PC-9 (cell line): Measurements from ENCODE around the gene ZSCAN5B. TPM values are rescaled to one million over a fixed set of nuclear protein-coding genes. Genes with fewer than 3 reads are reported as not detected.

Experiments
- BruUV-seq: library from RNA; stranded (reverse); fragments of 400-500 nt; replicated peaks from 2 replicates; lab custom pipeline; 2021; lab: Mats Ljungman, UMichigan
- CTCF ChIA-PET: fragments of 300-600 bp; sonication (Branson Sonifier 250); formaldehyde crosslinking; loops from one replicate; lab custom pipeline; 2022; ENCODE audit warnings: antibody characterized with exemption; lab: Charles Lee
- POLR2A ChIA-PET: fragments of 300-600 bp; sonication (Branson Sonifier 250); formaldehyde crosslinking; loops from one replicate; lab custom pipeline; 2022; ENCODE audit warnings: antibody characterized with exemption; ENCODE audit not compliant: unreplicated experiment; lab: Charles Lee
- DNase-seq, 2 experiments: peaks; one replicate each; pipeline versions ENCODE4 v3.0.0 to v3.0.0-alpha.2; 2015 to 2022; ENCODE audit warnings: mixed read lengths in 1 of 2
- H2AFZ ChIP-seq: fragments of 200-600 bp; sonication (generic); 2 replicates; pipeline ENCODE4 v1.8.1; 2017; ENCODE audit warnings: antibody characterized with exemption
- H3F3A ChIP-seq: fragments of 200-600 bp; sonication (generic); 2 replicates; pipeline ENCODE4 v1.8.1; 2017; ENCODE audit warnings: antibody characterized with exemption, mild to moderate bottlenecking, low read depth; ENCODE audit not compliant: insufficient read depth
- H3K27ac ChIP-seq: fragments of 200-600 bp; sonication (generic); 2 replicates; pipeline ENCODE4 v1.6.1; 2016; ENCODE audit warnings: mixed run types
- H3K27me3 ChIP-seq: fragments of 200-600 bp; sonication (generic); 2 replicates; pipeline ENCODE4 v1.6.1; 2016; ENCODE audit warnings: low read depth, mixed run types; ENCODE audit not compliant: insufficient read depth
- H3K36me3 ChIP-seq: fragments of 200-600 bp; sonication (generic); 2 replicates; pipeline ENCODE4 v1.6.1; 2016; ENCODE audit warnings: low read depth, mixed run types
- H3K4me1 ChIP-seq: fragments of 200-600 bp; sonication (generic); replicated peaks from 2 replicates; pipeline ENCODE4 v1.6.1; 2016; ENCODE audit warnings: mixed run types; ENCODE audit not compliant: insufficient read depth
- H3K4me2 ChIP-seq: fragments of 200-600 bp; sonication (generic); 2 replicates; pipeline ENCODE4 v1.6.1; 2017; ENCODE audit warnings: mixed run types
- H3K4me3 ChIP-seq: fragments of 200-600 bp; sonication (generic); 2 replicates; pipeline ENCODE4 v1.6.1; 2016; ENCODE audit warnings: mixed run types
- H3K79me2 ChIP-seq: fragments of 200-600 bp; sonication (generic); 2 replicates; pipeline ENCODE4 v1.6.1; 2017; ENCODE audit warnings: low read depth, mixed run types
- H3K9me2 ChIP-seq: fragments of 200-600 bp; sonication (generic); 2 replicates; pipeline ENCODE4 v1.8.1; 2017; ENCODE audit warnings: mild to moderate bottlenecking; ENCODE audit not compliant: insufficient read depth
- H3K9me3 ChIP-seq: fragments of 200-600 bp; sonication (generic); 2 replicates; pipeline ENCODE4 v1.8.1; 2016; ENCODE audit warnings: low read depth; ENCODE audit not compliant: insufficient read depth
- H4K20me1 ChIP-seq: fragments of 200-600 bp; sonication (generic); 2 replicates; pipeline ENCODE4 v1.8.1; 2017; ENCODE audit not compliant: insufficient read depth
- CTCF ChIP-seq: fragments of 200-600 bp; sonication (generic); conservative IDR thresholded peaks from 2 replicates; pipeline ENCODE4 v1.6.1; 2017; ENCODE audit warnings: mixed run types, antibody characterized with exemption, mild to moderate bottlenecking, moderate library complexity
- EZH2 ChIP-seq: fragments of 200-600 bp; sonication (generic); IDR thresholded peaks from 2 replicates; pipeline ENCODE4 v1.8.0; 2017; ENCODE audit warnings: antibody characterized with exemption, low read depth
- intact Hi-C: fragments of 100-400 bp; cut with micrococcal nuclease; formaldehyde crosslinking; loops from one replicate; pipeline ENCODE4 v1.10.0; 2022; ENCODE audit not compliant: unreplicated experiment
- total RNA-seq: library from RNA; stranded (reverse); gene quantifications from 2 replicates; pipeline ENCODE4 v1.2.3, GENCODE V29; 2021

ZSCAN5B gene
- total RNA-seq, 1 experiment from 2014 or later = not detected

- POLR2A ChIA-PET = no interaction called here
- TF ChIP-seq CTCF = no peak
- TF ChIP-seq EZH2 = no peak
- Histone ChIP-seq H3K79me2 (peaks cover 44% of the 10 kb centered on the region), H2AFZ (no peak overlapping the region), H3F3A (peaks cover 17% of the 10 kb centered on the region), H3K36me3 (no peaks in the 10 kb centered on the region; the same call in 1 of the 2 replicates), H4K20me1 (peaks cover 26% of the 10 kb centered on the region), H3K9me3 (no peaks in the 10 kb centered on the region), H3K27me3 (no peaks in the 10 kb centered on the region), H3K27ac (no peak overlapping the region), H3K4me3 (no peak overlapping the region), H3K9me2 (no peaks in the 10 kb centered on the region), H3K4me1 (peaks cover 29% of the 10 kb centered on the region), H3K4me2 (peak overlapping the region; percentile 96; the same call in 1 of the 2 replicates)
- intact Hi-C loops = loop anchor here (5.0 kb wide), 1 partner anchor 491 kb away; no protein-coding TSS in a partner anchor
- CTCF ChIA-PET = interaction anchor here (1.0 kb wide), 1 partner anchor 77 kb away, joined by 3 read pairs; no protein-coding TSS in a partner anchor
- no TSS peak for BruUV-seq
- DNase-seq = no peak
Measured at GRCh38 chr19:56142897-56143434, 54.6 kb downstream of the ZSCAN5B start.

- Histone ChIP-seq H2AFZ (no peak overlapping the region), H4K20me1 (peaks cover 26% of the 10 kb centered on the region), H3K4me3 (peak overlapping the region; percentile 60), H3K9me3 (no peaks in the 10 kb centered on the region), H3K79me2 (peaks cover 44% of the 10 kb centered on the region), H3K4me1 (peaks cover 36% of the 10 kb centered on the region), H3K36me3 (no peaks in the 10 kb centered on the region), H3K9me2 (no peaks in the 10 kb centered on the region), H3F3A (peaks cover 24% of the 10 kb centered on the region), H3K27me3 (no peaks in the 10 kb centered on the region), H3K4me2 (peak overlapping the region; percentile 96), H3K27ac (peak overlapping the region; percentile 61)
- CTCF ChIA-PET = interaction anchor here (1.0 kb wide), 1 partner anchor 76 kb away, joined by 3 read pairs; no protein-coding TSS in a partner anchor
- no peak for TF ChIP-seq EZH2
- no peak for TF ChIP-seq CTCF
- intact Hi-C loops = loop anchor here (5.0 kb wide), 1 partner anchor 490 kb away; no protein-coding TSS in a partner anchor
- POLR2A ChIA-PET = interaction anchor here (0.8 kb wide), 1 partner anchor 23 kb away, joined by 3 read pairs; no protein-coding TSS in a partner anchor
- BruUV-seq = TSS peak; percentile 57
- peak; percentile 58 to 84 for DNase-seq
Measured at GRCh38 chr19:56142087-56142787, 55.3 kb downstream of the ZSCAN5B start.

- intact Hi-C loops = loop anchor here (1.0 to 5.0 kb wide), 4 partner anchors 20 to 489 kb away; partner anchors contain the start of genes ZNF787 and ZSCAN5A
- Histone ChIP-seq H3F3A (peaks cover 26% of the 10 kb centered on the region), H3K9me2 (no peaks in the 10 kb centered on the region), H3K36me3 (no peaks in the 10 kb centered on the region), H3K9me3 (no peaks in the 10 kb centered on the region), H3K4me2 (peak overlapping the region; percentile 96), H3K4me1 (peaks cover 36% of the 10 kb centered on the region), H3K27ac (peak overlapping the region; percentile 61), H4K20me1 (peaks cover 26% of the 10 kb centered on the region), H3K4me3 (peak overlapping the region; percentile 60), H3K79me2 (peaks cover 44% of the 10 kb centered on the region), H3K27me3 (no peaks in the 10 kb centered on the region), H2AFZ (no peak overlapping the region)
- peak in 1 of 2 experiments; percentile 14 for DNase-seq
- no peak for TF ChIP-seq EZH2
- TF ChIP-seq CTCF = no peak
- ChIA-PET CTCF (no interaction called here), POLR2A (no interaction called here)
- BruUV-seq = no TSS peak
Measured at GRCh38 chr19:56141417-56141993, 56.1 kb downstream of the ZSCAN5B start.
